Measurements from ENCODE around the gene BNIP5.

The BNIP5 gene

DNA sequence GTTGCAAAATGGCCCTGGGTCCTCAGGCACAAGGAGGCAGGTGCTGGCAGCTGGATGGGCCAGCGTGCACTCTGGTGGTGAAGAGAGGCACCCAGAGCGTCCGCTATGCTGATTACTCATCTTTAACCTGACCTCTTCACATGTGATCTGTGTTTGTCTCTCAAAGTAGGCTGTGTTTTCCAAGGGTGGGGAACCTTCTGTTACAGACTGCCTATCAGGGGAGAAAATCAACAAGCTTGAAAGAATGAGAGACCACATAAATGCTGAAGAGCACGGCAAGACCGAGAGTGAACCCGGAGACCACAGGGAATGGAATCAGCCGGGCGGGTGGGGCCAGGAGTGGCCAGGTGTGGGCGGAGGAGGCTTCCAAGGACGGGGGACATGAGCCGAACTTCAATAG, 16.2 kb downstream of the BNIP5 start:
- DNase-seq, result no peak

- no peak for DNase-seq
Observed at GRCh38 chr6:36319821-36320220, 16.9 kb downstream of the BNIP5 start.

- DNase-seq, result no peak
Observed at GRCh38 chr6:36319436-36319762, 17.3 kb downstream of the BNIP5 start.

- no peak for DNase-seq
Observed at GRCh38 chr6:36318690-36319435, 17.8 kb downstream of the BNIP5 start.

- no peak for DNase-seq
Observed at GRCh38 chr6:36317623-36318022, 19.1 kb downstream of the BNIP5 start.

GRCh38 chr6:36315921-36316320, 20.8 kb downstream of the BNIP5 start:
- no peak for DNase-seq

DNA sequence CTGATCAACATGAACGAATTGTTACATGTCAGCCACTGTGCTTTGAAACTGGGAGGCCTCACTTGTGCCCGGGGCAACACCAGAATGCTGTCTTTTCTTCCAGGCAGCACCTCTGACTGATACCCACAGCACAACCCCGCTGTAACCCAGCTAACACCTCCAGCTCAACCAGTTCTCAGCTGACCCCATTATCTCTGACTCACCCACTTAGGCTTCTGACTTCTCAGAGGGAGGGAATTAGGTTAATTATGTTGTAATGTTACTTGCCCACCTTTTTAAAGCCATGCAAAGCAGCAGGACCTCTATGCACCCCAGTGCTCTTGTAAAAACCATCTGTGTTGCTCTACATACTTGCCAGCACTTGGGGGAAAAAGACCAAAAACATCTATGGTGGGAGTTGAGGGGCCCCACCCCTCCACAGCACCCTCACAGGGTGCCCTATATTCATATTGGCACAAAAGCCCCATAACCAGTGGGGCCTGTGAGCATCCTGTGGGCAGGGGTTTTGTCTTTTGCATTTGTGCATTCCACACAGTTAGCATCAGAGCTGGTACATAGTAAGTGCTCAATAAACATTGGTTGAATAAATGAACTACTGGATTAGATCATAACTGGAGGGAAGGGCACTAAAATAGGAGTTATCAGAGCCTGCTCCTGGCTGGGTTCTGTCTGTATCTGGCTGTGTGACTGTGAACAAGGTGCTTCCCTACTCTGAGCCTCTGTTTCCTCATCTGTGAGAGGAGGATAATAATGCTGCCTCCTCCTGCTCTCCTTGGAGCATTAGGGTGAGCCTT, 22.3 kb downstream of the BNIP5 start:
- DNase-seq, result no peak

DNA sequence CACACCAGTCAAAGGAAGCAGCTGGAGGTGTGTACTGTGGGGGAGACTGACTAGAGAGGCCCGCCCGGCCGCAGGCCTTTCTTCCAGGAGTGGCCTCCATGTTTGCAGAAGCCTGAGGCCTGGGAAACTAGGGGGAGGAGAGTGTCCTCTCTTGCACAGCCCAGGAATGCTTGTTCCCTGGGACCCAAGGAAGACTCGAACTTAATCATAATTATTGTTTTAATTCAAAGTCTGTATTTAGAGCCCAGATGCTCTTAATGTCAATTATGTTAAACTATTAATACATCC, 23.1 kb downstream of the BNIP5 start:
- DNase-seq, result no peak

- DNase-seq, result peak; percentile 14
Observed at GRCh38 chr6:36312854-36313648, 23.6 kb downstream of the BNIP5 start.

GRCh38 chr6:36309900-36310299, 26.8 kb downstream of the BNIP5 start:
- DNase-seq, result no peak

- DNase-seq, result no peak
Observed at GRCh38 chr6:36309203-36309602, 27.5 kb downstream of the BNIP5 start.

DNA sequence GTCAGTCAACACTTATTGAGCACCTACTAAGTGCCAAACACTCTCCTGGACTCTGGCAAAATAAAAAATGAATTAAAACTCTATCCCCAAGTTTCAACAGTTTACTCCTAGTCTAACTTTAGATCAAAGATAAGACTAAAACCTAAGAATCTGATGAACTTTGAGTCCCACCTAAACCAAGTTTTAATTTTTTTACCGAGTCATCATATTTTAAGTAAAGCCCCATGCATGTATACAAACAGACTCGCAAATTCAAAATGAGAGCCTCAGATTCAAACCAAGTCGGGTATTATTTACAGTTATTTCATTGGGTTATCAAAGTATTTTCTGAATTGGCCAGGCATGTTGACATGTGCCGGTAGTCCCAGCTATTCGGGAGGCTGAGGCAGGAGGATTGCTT, 28.2 kb downstream of the BNIP5 start:
- no peak for DNase-seq

DNA sequence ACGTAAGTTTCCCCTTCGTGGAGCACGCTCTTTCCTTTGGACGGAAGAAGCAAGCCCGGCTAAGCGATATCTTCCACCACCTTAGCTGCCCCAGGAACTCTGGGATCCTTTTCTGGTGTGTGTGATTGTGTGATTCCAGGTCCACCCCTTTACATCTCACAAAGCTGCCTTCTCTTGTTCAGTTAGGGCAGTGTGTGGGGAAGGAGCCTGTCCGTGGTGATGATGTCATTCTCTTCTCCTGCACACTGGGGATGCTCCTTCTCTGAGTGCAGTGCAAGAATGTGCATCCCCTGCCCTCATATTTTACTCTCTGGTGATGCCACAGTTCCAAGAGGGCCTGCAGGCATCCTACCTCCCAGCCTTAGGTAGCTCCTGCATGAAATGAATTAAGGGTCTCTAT, 30.3 kb downstream of the BNIP5 start:
- DNase-seq, result no peak

DNA sequence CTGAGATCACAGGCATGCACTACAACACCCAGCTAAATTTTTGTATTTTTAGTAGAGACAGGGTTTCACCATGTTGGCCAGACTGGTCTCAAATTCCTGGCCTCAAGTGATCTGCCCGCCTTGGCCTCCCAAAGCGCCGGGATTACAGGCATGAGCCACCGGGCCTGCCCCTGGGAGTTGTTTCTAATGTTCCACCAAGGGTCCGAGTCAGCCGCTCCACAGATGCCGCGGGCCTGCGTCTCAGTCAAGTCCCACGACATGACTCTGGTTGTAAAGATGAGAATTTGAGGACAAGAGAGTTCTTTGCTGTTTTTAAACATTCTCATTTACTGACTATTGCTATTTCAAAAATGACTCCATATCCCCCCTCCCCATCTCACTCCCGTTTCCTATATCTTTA, 30.8 kb downstream of the BNIP5 start:
- no peak for DNase-seq

DNA sequence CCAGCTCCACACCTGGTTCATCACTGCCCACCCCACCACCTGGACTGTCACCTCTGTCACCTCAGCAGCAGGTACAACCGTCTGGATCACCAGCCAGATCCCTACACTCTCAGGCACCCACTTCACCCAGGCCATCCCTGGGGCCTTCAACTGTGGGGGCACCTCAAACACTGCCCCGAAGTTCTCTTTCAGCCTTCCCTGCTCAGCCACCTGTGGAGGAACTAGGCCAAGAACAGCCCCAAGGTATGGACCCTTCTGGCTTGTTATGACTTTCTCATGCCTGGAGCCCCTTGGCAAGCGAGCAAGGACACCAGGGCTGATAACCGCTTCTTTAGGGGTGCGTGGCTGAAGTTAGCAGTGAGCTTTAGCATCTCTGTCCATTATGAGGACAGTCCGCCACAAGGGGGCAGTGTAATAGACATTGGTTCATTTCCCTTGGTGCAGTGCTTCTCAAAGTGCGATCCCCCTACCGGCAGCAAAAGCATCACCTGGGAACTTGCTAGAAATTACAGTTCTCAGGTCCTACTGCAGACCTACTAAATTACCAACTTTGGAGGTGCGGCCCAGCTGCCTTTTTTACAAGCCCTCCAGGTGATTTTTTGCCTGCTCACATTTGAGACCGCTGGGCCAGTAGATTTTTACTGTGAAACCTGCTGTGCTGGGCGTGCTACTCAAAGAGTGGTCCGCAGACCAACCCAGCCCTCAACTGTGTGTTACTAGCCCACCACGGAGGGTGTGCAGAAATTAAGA, 34.3 kb downstream of the BNIP5 start:
- DNase-seq, result peak; percentile 94

- DNase-seq, result no peak
Observed at GRCh38 chr6:36301781-36302180, 34.9 kb downstream of the BNIP5 start.

GRCh38 chr6:36301085-36301658, 35.5 kb downstream of the BNIP5 start:
- no peak for DNase-seq

DNA sequence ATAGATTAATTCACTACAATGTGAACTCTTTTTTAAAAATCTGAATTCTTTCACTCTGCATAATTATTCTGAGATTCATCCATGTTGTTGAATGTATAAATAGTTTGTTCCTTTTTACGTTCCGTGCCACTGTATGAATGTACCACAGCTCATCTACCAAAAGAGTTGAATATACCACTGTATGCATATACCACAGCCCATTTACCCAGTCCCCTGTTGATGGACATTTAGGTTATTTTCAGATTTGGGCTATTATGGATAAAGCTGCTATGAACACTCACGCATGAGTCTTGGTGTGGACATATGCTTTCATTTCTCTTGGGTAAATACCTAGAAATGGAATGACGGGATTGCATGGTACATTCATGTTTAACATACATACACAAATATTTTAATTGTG, 38.7 kb downstream of the BNIP5 start:
- DNase-seq, result no peak

DNA sequence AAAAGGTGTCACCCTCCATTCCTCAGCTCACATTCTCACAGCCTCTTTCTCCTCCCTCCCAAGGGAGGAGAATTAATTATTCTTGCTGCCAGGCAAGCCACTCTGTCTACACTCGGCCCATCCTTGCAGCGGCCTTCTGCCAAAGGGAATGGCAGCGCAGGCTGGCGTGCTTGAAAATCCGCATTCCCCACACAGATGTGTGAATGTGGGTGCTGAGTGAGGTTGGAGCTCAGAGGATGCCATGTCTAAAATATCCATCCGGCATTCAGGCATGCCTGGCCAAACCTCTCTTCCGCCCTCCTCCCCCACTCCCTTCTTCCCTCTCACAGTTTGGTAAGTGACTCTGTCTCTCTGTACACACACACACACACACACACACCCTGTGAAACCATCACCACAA, 39.2 kb downstream of the BNIP5 start:
- DNase-seq, result no peak

- DNase-seq, result no peak
Observed at GRCh38 chr6:36297051-36297450, 39.6 kb downstream of the BNIP5 start.

DNA sequence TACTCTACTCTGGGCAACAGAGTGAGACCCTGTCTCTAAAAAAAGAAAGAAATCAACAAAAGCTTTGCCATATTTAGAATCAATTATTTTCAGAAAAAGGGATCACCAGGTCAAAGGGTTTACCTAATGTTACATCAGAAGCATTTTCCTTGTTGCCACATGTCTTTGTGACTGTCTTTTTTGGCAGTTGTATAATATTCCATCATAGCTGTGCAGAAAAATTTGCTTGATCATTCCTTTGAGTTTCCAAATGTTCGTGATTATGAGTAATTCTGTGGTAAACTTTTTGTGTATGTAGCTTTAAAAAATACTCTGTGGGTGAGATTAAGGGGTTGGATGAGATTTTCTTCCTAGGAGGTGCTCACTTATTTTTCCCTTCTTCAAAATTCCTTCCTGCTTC, 40.4 kb downstream of the BNIP5 start:
- no peak for DNase-seq

GRCh38 chr6:36292170-36292569, 44.5 kb downstream of the BNIP5 start:
- no peak for DNase-seq
